T-helper 1 cell treated with Interleukin-12 subunit alpha and Interleukin-12 subunit beta and Interleukin-4 antibody, amounts not matched to agents 30 ng/mL and 1 ng/mL, for 36 hours (primary cell): ENCODE data around the gene ZNF506. TPM values are rescaled to one million over a fixed set of nuclear protein-coding genes. Genes with fewer than 3 reads are reported as not detected.
"Not testable (repeated sequence)": the region's sequence is repeated elsewhere in the genome, so short reads cannot be mapped to it uniquely, and the experiment has no call there.

Experiments
- intact Hi-C: fragments of 100-400 bp; cut with micrococcal nuclease; formaldehyde crosslinking; loops from one replicate; pipeline ENCODE4 v1.15.1; 2024
- total RNA-seq: library from RNA; stranded (reverse); gene quantifications from 2 replicates; pipeline ENCODE4 v1.2.3, GENCODE V29; 2022

Gene ZNF506
- total RNA-seq, 1 donor from 2014 or later, result 22.5 TPM

DNA sequence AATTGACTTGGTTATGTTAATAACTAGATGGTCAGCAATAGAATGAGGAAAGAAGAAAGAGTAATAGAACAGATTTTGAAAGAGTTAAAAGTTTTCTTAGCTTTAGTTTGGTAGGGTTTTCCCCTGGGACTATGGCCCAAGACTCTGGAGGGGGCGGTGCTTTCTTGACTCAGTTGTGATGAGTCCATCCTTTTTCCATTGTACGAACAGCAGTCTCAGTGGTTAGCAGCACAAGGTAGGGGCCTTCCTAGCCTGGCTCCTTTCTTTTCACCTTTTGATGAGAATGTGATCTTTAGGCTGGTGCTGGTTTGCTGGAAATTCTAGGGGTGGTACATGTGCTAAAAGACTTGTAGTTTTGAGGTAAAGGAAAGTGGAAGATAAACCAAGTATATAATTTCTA, 38.8 kb downstream of the ZNF506 start:
- intact Hi-C loops, result no loop called here

- intact Hi-C loops, result not testable (repeated sequence)
These were observed 39.8 kb downstream of the ZNF506 start for GRCh38 chr19:19781791-19782190.

GRCh38 chr19:19778666-19779065, 42.9 kb downstream of the ZNF506 start:
- intact Hi-C loops, result loop anchor here (10.0 kb wide), 1 partner anchor 1146 kb away; the partner anchor contains the start of gene ZNF85

DNA sequence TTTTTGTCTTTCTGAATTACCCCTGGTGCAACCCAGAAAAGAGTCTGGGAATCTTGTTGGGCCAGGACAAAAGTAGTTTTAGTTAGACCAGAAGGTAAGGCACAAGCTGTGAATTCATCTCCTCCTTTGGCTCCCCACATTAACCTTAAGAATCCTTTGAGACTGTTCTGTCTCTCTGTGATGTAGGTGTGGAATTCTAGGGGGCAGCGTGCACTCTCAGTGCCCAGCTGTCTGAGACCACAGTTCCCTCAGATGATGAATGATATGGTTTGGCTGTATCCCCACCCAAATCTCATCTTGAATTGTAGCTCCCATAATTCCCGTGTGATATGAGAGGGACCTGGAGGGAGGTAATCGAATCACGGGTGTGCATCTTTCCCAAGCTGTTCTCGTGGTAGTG, 43.9 kb downstream of the ZNF506 start:
- intact Hi-C loops, result loop anchor here (2.0 to 10.0 kb wide), 4 partner anchors 179 to 1147 kb away; partner anchors contain the start of gene ZNF85

- intact Hi-C loops, result loop anchor here (1.0 to 10.0 kb wide), 17 partner anchors 41 to 1148 kb away; partner anchors contain the start of genes ATP13A1, GMIP, NDUFA13 and ZNF101
These were observed 45.1 kb downstream of the ZNF506 start for GRCh38 chr19:19776206-19777008.

- intact Hi-C loops, result loop anchor here (1.0 to 10.0 kb wide), 17 partner anchors 41 to 1149 kb away; partner anchors contain the start of genes ATP13A1, GMIP, NDUFA13 and ZNF101
These were observed 45.7 kb downstream of the ZNF506 start for GRCh38 chr19:19775891-19776205.

DNA sequence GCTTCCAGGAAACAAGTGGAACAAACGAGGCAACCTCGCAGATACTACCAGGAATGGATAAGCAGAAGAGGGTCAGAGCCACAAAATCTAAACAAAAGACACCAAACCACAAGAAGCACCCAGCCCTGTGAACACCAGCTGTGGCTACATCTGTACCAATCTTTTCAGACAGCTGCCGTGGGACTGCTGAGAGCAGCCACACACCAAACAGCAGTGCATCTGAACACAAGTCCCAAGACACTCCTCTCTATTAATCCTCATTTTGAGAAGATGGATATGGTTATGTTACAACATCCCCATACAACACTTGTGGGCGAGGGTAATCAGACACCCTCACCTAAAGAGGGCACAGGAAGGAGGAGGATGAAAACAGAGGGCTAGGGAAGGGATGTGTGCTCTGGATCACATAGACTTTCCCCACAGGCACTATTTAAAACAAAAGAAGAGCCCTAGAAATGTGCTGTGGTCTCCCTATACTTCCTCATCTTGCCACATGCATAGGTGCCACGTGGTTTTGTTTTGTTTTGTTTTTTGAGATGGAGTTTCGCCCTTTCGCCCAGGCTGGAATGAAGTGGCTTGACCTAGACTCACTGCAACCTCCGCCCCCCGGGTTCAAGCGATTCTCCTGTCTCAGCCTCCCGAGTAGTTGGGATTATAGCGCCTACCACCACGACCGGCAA, 47.1 kb downstream of the ZNF506 start:
- intact Hi-C loops, result loop anchor here (10.0 kb wide), 1 partner anchor 1150 kb away; the partner anchor contains the start of gene ZNF85

DNA sequence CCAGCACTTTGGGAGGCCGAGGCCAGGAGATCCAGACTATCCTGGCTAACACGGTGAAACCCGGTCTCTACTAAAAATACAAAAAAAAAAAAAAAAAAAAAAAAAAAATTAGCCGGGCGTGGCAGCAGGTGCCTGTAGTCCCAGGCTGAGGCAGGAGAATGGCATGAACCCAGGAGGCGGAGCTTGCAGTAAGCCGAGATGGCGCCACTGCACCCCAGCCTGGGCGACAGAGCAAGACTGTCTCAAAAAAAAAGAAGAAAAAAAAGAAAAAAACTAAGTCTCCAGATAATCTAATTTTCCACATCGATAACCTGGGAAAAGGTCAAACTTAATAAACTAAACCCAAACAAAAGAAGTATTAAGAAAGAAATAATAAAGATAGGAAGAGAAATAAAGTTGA, 49.6 kb downstream of the ZNF506 start:
- intact Hi-C loops, result loop anchor here (10.0 kb wide), 1 partner anchor 1153 kb away; the partner anchor contains the start of gene ZNF85

DNA sequence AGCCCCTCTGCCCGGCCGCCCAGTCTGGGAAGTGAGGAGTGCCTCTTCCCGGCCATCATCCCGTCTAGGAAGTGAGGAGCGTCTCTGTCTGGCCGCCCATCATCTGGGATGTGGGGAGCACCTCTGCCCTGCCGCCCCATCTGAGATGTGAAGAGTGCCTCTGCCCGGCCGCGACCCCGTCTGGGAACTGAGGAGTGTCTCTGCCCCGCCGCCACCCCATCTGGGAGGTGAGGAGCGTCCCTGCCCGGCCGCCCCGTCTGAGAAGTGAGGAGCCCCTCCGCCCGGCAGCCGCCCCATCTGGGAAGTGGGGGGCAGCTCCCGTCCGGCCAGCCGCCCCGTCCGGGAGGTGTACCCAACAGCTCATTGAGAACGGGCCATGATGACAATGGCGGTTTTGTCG, 51.6 kb downstream of the ZNF506 start:
- intact Hi-C loops, result loop anchor here (10.0 kb wide), 1 partner anchor 1155 kb away; the partner anchor contains the start of gene ZNF85

- intact Hi-C loops, result no loop called here
These were observed 63.4 kb downstream of the ZNF506 start for GRCh38 chr19:19758164-19758563.

- intact Hi-C loops, result no loop called here
These were observed 68.7 kb downstream of the ZNF506 start for GRCh38 chr19:19752760-19753403.

- intact Hi-C loops, result no loop called here
These were observed 69.7 kb downstream of the ZNF506 start for GRCh38 chr19:19751846-19752245.

- intact Hi-C loops, result no loop called here
These were observed 70.4 kb downstream of the ZNF506 start for GRCh38 chr19:19750842-19751790.

DNA sequence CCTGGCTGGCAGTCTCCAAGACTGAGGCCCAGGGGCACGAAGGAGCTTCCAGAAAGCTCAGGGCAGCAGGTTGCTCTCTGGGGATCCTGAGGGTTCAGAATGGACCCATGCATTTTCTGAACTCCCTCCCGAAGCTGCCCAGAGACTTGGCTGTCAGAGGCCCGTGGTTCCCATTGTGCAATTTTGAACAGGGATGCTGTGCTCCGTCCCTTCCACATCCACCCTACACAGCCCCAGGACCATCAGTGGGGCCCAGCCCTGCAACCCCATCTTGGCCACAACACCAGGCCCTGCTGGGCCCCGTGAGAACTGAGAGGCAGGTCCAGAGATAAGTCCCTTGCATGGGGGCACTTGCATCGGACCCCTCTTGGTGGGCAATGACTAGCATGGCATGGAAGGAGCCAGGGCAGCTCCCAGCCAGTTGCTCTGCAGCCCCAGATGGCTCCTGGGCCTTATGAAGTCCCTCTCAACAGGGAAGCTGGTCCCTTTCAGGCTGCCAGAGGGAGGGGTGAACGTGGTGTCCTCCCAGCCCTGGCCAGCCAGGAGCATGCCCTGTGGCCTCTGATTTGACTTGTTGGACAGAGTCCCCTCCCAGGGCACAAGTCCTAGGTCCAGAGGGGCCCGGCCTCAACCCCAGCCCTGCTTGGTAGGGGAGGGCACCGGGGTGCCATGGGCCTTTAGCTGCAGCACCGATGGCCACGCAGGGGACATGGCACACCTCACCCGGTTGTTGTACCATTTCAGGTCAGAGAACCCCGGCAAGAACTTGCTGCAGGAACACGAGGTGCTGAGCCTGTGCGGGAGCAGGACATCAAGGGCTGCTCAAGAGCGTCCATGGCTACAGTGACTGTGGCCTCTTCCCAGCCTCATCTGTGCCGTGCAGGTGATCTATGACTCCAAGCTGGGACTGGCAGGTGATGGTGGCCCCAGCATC, 71.4 kb downstream of the ZNF506 start:
- intact Hi-C loops, result no loop called here

- intact Hi-C loops, result no loop called here
These were observed 72.2 kb downstream of the ZNF506 start for GRCh38 chr19:19749117-19749907.

DNA sequence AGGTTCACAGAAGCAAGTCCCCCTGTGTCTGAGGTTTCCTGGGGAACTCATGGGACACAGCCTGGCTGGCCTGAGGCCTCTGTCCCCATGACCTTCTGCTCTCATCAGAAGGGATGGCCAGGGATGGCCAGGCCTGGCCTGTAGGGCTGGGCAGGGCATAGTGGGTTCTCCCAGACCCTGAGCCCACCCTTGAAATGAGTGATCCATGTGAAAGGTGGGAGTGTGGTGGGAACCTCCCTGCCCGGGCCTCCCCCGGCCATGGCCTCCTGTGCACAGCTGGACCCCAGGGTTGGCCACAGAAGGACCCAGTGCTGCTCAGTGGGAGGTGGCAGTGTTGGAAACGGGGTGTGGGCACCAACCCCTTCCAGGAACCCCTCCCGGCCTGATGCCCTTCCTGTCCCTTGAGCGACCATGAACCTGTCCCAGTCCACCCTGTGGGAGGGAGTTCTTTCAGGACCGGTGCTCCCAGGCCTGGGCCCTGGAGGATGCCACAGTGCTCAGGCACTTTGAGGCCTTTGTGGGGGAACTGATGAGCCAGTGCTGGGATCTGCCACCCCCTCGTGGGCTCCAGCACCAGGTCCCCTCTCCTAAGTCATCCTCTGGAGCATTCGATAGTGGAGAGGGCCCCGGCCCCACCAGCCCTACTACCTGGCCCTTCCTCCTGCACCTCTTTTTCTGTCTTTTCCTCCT, 73.2 kb downstream of the ZNF506 start:
- intact Hi-C loops, result no loop called here

- intact Hi-C loops, result no loop called here
These were observed 74.0 kb downstream of the ZNF506 start for GRCh38 chr19:19747357-19748220.
